GM21529 (cell line): ENCODE results near the gene LMX1A.

Experiments used
- ATAC-seq: cut with Tn5 transposase; IDR thresholded peaks from one replicate; pipeline ENCODE4 v1.9.1; 2021; ENCODE audit not compliant: unreplicated experiment

LMX1A gene

GRCh38 chr1:165169729-165170128 is 186.8 kb downstream of the LMX1A start:
- no peak for ATAC-seq

GRCh38 chr1:165169028-165169427 is 187.5 kb downstream of the LMX1A start:
- no peak for ATAC-seq

DNA sequence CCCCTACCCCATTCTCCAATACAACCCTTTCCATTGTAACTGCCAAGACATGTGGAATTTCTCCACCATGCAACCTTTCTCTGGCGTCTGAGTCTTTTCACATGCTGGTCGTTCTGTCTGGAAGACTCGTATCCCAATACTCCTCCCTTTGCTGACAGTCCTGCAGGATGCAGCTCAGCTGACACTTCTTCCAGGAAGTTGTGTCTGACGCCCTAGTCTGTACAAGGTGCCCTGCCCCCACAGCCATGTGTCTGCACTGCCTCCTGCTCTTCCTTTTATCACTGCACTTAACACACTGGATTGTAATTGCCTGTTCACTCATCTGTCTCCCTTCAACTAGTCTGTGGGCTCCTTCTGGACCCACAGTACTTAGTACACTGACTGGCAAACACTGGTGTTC is 188.0 kb downstream of the LMX1A start:
- ATAC-seq: no peak

- no peak for ATAC-seq
These were observed 193.8 kb downstream of the LMX1A start for GRCh38 chr1:165162671-165163241.

GRCh38 chr1:165161130-165161529 is 195.4 kb downstream of the LMX1A start:
- no peak for ATAC-seq

- ATAC-seq: no peak
These were observed 203.3 kb downstream of the LMX1A start for GRCh38 chr1:165153182-165153581.

DNA sequence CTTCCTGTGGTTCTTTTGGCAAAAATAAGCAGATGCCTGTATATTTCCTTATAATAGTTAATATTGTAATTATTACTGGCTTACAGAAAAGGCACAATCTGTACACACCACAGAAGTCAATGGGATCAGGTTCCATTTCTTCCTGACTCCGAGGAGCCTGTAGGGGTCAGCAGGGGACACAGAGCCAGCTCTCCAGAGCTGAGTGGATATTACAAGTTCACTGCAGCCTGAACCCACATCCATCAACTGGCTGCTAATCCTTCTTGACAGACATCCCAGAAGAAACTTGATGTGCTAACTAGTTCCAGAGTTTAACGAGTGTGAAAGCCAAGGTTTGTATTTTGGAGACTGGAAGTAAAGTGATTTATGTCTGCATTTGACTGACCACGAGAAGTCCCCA is 203.8 kb downstream of the LMX1A start:
- no peak for ATAC-seq

DNA sequence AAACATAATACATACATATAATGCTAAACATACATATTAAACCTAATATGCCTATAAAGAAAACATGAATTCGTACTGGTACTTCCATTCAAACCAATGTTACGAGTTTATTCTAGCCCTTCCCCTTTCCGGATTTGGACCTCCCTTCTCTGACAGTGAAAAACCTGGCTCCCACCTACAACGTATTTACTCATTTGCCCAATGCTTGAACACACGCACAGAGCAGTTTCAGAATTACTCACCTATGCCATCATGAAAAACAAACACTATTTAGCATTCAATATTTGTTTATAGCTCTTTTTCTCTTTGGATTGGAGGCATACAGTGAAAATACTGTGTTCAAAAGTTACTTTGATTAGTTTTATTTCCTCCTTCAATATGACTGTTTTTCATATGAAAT is 204.4 kb downstream of the LMX1A start:
- no peak for ATAC-seq
